Keratinocyte (primary cell): ENCODE data around the gene ERC1. TPM values are rescaled to one million over a fixed set of nuclear protein-coding genes. Genes with fewer than 3 reads are reported as not detected.

Source experiments
- DNase-seq: peaks from one replicate; pipeline ENCODE4 v3.0.0-alpha.2; 2011; ENCODE audit warnings: low read depth, missing footprints, low spot score
- FAIRE-seq: peaks from 2 replicates; lab custom pipeline; 2011; peaks lifted over from hg19 to GRCh38; lab: Jason Lieb, UNC
- H2AFZ ChIP-seq: 2 replicates; pipeline ENCODE4 v1.6.0; 2012; ENCODE audit warnings: low read length, control low read depth, inconsistent platforms; ENCODE audit not compliant: control insufficient read depth
- H3K27ac ChIP-seq: 2 replicates; pipeline ENCODE4 v1.5.1; 2011; ENCODE audit warnings: low read length; ENCODE audit not compliant: control insufficient read depth, insufficient read depth
- H3K27me3 ChIP-seq: 3 replicates; pipeline ENCODE4 v1.6.0; 2011; ENCODE audit warnings: low read length; ENCODE audit not compliant: control insufficient read depth, insufficient read depth; ENCODE audit errors: extremely low read depth
- H3K36me3 ChIP-seq, 2 experiments: 2 replicates in 1 of 2; 3 replicates in 1 of 2; pipeline ENCODE4 v1.5.1; 2011; ENCODE audit warnings: low read length in 2 of 2, mild to moderate bottlenecking in 1 of 2; ENCODE audit not compliant: control insufficient read depth in 2 of 2, insufficient read depth in 2 of 2; ENCODE audit errors: extremely low read depth in 1 of 2
- H3K4me1 ChIP-seq: 3 replicates; pipeline ENCODE4 v1.5.1; 2011; ENCODE audit warnings: low read length; ENCODE audit not compliant: control insufficient read depth, insufficient read depth; ENCODE audit errors: extremely low read depth
- H3K4me2 ChIP-seq: 3 replicates; pipeline ENCODE4 v1.6.0; 2011; ENCODE audit warnings: low read depth, low read length; ENCODE audit not compliant: control insufficient read depth, insufficient read depth; ENCODE audit errors: extremely low read depth
- H3K4me3 ChIP-seq, 3 experiments: fragments of 200-600 bp in 1 of 3; sonication (generic) in 1 of 3; 2 replicates in 2 of 3; 3 replicates in 1 of 3; pipeline ENCODE4 v1.5.1; 2011 to 2016; ENCODE audit warnings: low read length in 3 of 3, mild to moderate bottlenecking in 3 of 3, control low read depth in 2 of 3, inconsistent platforms in 1 of 3, low read depth in 1 of 3, mixed read lengths in 1 of 3, mixed run types in 1 of 3, moderate library complexity in 1 of 3; ENCODE audit not compliant: control insufficient read depth in 2 of 3, insufficient read depth in 2 of 3; ENCODE audit errors: extremely low read depth in 1 of 3
- H3K79me2 ChIP-seq: 2 replicates; pipeline ENCODE4 v1.6.0; 2012; ENCODE audit warnings: low read length; ENCODE audit not compliant: control insufficient read depth, insufficient read depth
- H3K9ac ChIP-seq: 3 replicates; pipeline ENCODE4 v1.6.0; 2011; ENCODE audit warnings: low read length; ENCODE audit not compliant: control insufficient read depth, insufficient read depth; ENCODE audit errors: extremely low read depth
- H3K9me1 ChIP-seq: 3 replicates; pipeline ENCODE4 v1.6.0; 2011; ENCODE audit warnings: low read length; ENCODE audit not compliant: control insufficient read depth, insufficient read depth; ENCODE audit errors: extremely low read depth
- H3K9me3 ChIP-seq: 2 replicates; pipeline ENCODE4 v1.5.1; 2012; ENCODE audit warnings: low read depth, low read length; ENCODE audit not compliant: control insufficient read depth
- H4K20me1 ChIP-seq: 3 replicates; pipeline ENCODE4 v1.6.0; 2011; ENCODE audit warnings: low read length; ENCODE audit not compliant: control insufficient read depth, insufficient read depth; ENCODE audit errors: extremely low read depth
- EZH2 ChIP-seq: IDR thresholded peaks from one replicate; pipeline ENCODE4 v1.6.1; 2012; ENCODE audit warnings: inconsistent platforms, mild to moderate bottlenecking, low read length, moderate library complexity
- dilution Hi-C: fragments of 300-500 bp; cut with MboI; formaldehyde crosslinking; loops from one replicate; pipeline ENCODE4 v1.7.0; 2020; ENCODE audit warnings: low sequenced_read_pairs; ENCODE audit not compliant: extremely low pct_ligation_motif_present
- polyA plus RNA-seq, 5 experiments: library from polyadenylated mRNA; depleted of rRNA in 3 of 5; stranded (reverse) in 3 of 5; stranded (forward) in 1 of 5; unstranded in 1 of 5; fragments of >200 nt; gene quantifications; 1 replicate in 1 of 5; 2 replicates in 3 of 5; 3 replicates in 1 of 5; pipeline versions ENCODE4 v1.2.1 to v1.2.3, GENCODE V29; 2011 to 2012; ENCODE audit warnings: missing spikeins in 2 of 5, low read depth in 1 of 5, low replicate concordance in 1 of 5
- TF ChIP-seq, protein P1 (sequence below), 3 experiments: IDR thresholded peaks in 1 of 3; conservative IDR thresholded peaks in 1 of 3; optimal IDR thresholded peaks in 1 of 3; 2 replicates in 2 of 3; 3 replicates in 1 of 3; pipeline versions ENCODE3 to v1.5.1; 2011; ENCODE audit warnings: low read length in 3 of 3, mild to moderate bottlenecking in 3 of 3, moderate library complexity in 2 of 3, control low read depth in 1 of 3, inconsistent platforms in 1 of 3; ENCODE audit not compliant: insufficient read depth in 2 of 3; ENCODE audit errors: extremely low read depth in 1 of 3

Gene ERC1
- polyA plus RNA-seq, 1 donor (not counting 4 experiments of a cell fraction or from before 2014, with no cell fraction given): 16.1 TPM

DNA sequence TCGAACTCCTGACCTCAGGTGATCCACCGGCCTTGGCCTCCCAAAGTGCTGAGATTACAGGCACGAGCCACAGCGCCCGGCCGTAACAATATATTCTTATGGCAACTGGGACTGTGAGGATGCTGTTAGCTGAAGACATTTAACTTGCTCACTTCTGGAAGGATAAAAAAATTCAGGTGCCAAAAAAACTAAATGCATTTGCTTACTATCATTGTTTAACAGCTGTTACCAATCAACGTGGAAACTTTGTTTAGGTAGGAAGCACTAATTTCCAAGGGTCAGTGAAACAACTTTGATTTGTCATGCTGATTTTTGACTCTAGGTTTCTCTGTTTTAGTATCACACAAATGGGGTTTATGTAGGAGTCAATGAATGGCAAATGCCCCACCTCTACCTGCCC lies 297.3 kb downstream of the ERC1 start:
- no peak for TF ChIP-seq EZH2
- TF ChIP-seq, protein P1, sequence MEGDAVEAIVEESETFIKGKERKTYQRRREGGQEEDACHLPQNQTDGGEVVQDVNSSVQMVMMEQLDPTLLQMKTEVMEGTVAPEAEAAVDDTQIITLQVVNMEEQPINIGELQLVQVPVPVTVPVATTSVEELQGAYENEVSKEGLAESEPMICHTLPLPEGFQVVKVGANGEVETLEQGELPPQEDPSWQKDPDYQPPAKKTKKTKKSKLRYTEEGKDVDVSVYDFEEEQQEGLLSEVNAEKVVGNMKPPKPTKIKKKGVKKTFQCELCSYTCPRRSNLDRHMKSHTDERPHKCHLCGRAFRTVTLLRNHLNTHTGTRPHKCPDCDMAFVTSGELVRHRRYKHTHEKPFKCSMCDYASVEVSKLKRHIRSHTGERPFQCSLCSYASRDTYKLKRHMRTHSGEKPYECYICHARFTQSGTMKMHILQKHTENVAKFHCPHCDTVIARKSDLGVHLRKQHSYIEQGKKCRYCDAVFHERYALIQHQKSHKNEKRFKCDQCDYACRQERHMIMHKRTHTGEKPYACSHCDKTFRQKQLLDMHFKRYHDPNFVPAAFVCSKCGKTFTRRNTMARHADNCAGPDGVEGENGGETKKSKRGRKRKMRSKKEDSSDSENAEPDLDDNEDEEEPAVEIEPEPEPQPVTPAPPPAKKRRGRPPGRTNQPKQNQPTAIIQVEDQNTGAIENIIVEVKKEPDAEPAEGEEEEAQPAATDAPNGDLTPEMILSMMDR (optimal IDR thresholded peaks at IDR 0.05 in 1 of 3, IDR thresholded peaks at IDR 0.05 in 1 of 3, conservative IDR thresholded peaks at IDR 0.05 in 1 of 3; ENCODE audit: extremely low read depth in 1 of 3, insufficient read depth in 2 of 3, low read length in 3 of 3): no peak
- Histone ChIP-seq H2AFZ (no peak overlapping the region), H3K36me3 (peaks cover 4 to 7% of the 10 kb centered on the region in 2 experiments), H3K9ac (no peak overlapping the region), H3K27me3 (no peaks in the 10 kb centered on the region), H3K4me2 (no peak overlapping the region), H3K27ac (no peak overlapping the region), H3K9me1 (peaks cover 2% of the 10 kb centered on the region), H3K4me3 (no peak overlapping the region), H3K4me1 (no peaks in the 10 kb centered on the region), H3K9me3 (no peaks in the 10 kb centered on the region), H4K20me1 (no peaks in the 10 kb centered on the region), H3K79me2 (no peaks in the 10 kb centered on the region)
- DNase-seq (no peak), FAIRE-seq (no peak)
- dilution Hi-C loops: no loop called here

DNA sequence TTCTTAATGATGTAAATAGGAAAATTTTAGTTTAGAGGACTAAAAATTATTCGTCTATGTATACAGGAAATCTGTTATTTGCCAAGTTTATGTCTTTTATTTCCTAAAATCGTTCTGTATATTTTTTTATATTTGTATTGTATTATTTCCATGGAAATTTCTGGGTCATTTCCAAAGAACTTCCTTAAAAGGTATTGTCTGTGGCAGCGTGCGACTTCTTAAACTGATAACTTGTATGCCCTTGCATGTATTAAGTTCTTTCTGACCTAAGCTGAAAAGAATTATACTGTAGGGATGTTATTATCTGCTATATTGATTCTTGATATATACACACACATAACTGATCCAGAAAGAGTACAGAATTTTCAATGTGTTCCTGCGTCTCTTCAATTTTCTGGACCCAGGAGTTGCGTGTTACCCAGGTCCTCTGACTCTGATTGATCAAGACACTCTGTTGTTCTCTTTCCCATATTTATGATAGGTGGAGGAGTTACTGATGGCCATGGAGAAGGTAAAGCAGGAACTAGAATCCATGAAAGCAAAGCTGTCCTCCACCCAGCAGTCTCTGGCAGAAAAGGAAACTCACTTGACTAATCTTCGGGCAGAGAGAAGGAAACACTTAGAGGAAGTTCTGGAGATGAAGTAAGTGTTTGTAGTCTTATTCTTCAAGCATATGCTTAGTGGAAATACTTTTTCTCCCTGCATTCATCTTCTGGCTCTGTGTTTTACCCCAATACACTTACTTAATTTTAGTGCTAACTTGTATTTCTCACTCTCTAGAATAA lies 298.5 kb downstream of the ERC1 start:
- no peaks in the 10 kb centered on the region for H3K27me3 ChIP-seq
- no peak overlapping the region for H2AFZ ChIP-seq
- H3K4me3 ChIP-seq: no peak overlapping the region
- peaks cover 4 to 7% of the 10 kb centered on the region in 2 experiments for H3K36me3 ChIP-seq
- peaks cover 2% of the 10 kb centered on the region for H3K9me1 ChIP-seq
- dilution Hi-C loops: no loop called here
- H3K9ac ChIP-seq: no peak overlapping the region
- TF ChIP-seq EZH2: no peak
- TF ChIP-seq, protein P1 (optimal IDR thresholded peaks at IDR 0.05 in 1 of 3, IDR thresholded peaks at IDR 0.05 in 1 of 3, conservative IDR thresholded peaks at IDR 0.05 in 1 of 3; ENCODE audit: extremely low read depth in 1 of 3, insufficient read depth in 2 of 3, low read length in 3 of 3): no peak
- no peaks in the 10 kb centered on the region for H3K4me1 ChIP-seq
- no peak overlapping the region for H3K27ac ChIP-seq
- FAIRE-seq: no peak
- no peaks in the 10 kb centered on the region for H3K9me3 ChIP-seq
- H3K79me2 ChIP-seq: no peaks in the 10 kb centered on the region
- no peaks in the 10 kb centered on the region for H4K20me1 ChIP-seq
- no peak for DNase-seq
- no peak overlapping the region for H3K4me2 ChIP-seq
